Prostate gland (tissue), 2 donors: Measurements from ENCODE around the gene PPFIA1.

Source experiments
- POLR2A ChIP-seq: fragments of 450-650 bp; IDR thresholded peaks from one replicate; pipeline ENCODE4 v1.6.1; 2016; ENCODE audit warnings: antibody characterized with exemption, mild to moderate bottlenecking
- POLR2AphosphoS5 ChIP-seq: sonication (generic); formaldehyde crosslinking; IDR thresholded peaks from one replicate; pipeline ENCODE4 v1.6.1; 2017; ENCODE audit warnings: antibody characterized with exemption
- TF ChIP-seq, protein P1 (sequence below), 4 experiments: fragments of 200-600 bp in 2 of 4; fragments of 450-650 bp in 2 of 4; sonication (generic) in 2 of 4; IDR thresholded peaks; 1 replicate in 3 of 4; 2 replicates in 1 of 4; pipeline ENCODE4 v1.5.1; 2016 to 2019; ENCODE audit warnings: antibody characterized with exemption in 4 of 4, mild to moderate bottlenecking in 2 of 4, moderate library complexity in 2 of 4

DNA sequence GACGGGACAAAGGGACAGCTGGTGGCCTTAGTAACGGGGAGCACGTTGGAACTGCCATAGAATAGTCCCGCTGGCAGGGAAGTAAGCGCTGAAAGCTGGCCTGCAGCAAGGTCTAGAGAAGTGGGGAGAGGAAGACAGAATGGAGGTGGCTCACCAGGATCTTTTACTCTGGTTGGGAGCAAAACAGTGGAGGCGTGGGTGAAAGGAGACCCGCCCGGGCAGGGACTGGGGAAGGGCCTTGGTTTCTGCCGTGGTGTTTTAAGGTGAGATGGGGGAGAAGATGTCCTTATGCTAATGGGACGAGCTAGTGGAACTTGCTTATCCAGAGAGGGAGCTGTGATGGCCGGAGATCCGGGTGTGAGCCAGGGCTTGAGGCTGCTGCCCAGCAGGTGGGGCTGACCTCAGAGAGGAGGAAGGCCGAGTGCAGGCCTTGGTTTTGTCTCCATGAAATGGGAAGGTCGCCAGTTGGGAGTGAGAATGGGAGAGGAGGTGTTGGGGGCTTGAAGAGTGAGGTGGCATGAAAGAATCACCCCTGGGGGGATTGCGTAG, 71.5 kb downstream of the PPFIA1 start:
- TF ChIP-seq, protein P1, sequence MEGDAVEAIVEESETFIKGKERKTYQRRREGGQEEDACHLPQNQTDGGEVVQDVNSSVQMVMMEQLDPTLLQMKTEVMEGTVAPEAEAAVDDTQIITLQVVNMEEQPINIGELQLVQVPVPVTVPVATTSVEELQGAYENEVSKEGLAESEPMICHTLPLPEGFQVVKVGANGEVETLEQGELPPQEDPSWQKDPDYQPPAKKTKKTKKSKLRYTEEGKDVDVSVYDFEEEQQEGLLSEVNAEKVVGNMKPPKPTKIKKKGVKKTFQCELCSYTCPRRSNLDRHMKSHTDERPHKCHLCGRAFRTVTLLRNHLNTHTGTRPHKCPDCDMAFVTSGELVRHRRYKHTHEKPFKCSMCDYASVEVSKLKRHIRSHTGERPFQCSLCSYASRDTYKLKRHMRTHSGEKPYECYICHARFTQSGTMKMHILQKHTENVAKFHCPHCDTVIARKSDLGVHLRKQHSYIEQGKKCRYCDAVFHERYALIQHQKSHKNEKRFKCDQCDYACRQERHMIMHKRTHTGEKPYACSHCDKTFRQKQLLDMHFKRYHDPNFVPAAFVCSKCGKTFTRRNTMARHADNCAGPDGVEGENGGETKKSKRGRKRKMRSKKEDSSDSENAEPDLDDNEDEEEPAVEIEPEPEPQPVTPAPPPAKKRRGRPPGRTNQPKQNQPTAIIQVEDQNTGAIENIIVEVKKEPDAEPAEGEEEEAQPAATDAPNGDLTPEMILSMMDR (IDR thresholded peaks at IDR 0.05): no peak
- TF ChIP-seq POLR2AphosphoS5 (no peak), POLR2A (no peak)
